Peyer's patch (tissue), 4 donors: ENCODE data around the gene PRPF38B. TPM values are rescaled to one million over a fixed set of nuclear protein-coding genes. Genes with fewer than 3 reads are reported as not detected.
"Not testable (repeated sequence)": the region's sequence is repeated elsewhere in the genome, so short reads cannot be mapped to it uniquely, and the experiment has no call there.

Source experiments
- DNase-seq, 3 donors: peaks; one replicate each; pipeline ENCODE4 v3.0.0-alpha.2; 2017 to 2019
- H3K27ac ChIP-seq, 4 donors: fragments of 200-600 bp; sonication (generic); one replicate each; pipeline ENCODE4 v1.5.1; 2016 to 2019
- H3K27me3 ChIP-seq, 2 donors: fragments of 200-600 bp; sonication (generic); one replicate each; pipeline ENCODE4 v1.5.1; 2019
- H3K36me3 ChIP-seq, 3 donors: fragments of 200-600 bp; sonication (generic); one replicate each; pipeline ENCODE4 v1.5.1; 2016 to 2019
- H3K4me1 ChIP-seq, 4 donors: fragments of 200-600 bp; sonication (generic); one replicate each; pipeline ENCODE4 v1.5.1; 2016 to 2019
- H3K4me3 ChIP-seq, 4 donors: fragments of 200-600 bp; sonication (generic); 1 replicate in 3 of 4; 2 replicates in 1 of 4; pipeline ENCODE4 v1.5.1; 2016 to 2019; ENCODE audit warnings: mild to moderate bottlenecking in 1 of 4
- H3K9me3 ChIP-seq, 4 donors: fragments of 200-600 bp; sonication (generic); one replicate each; pipeline ENCODE4 v1.5.1; 2016 to 2019; ENCODE audit warnings: mild to moderate bottlenecking in 1 of 4
- CTCF ChIP-seq, 6 experiments: fragments of 450-650 bp in 4 of 6; fragments of 200-600 bp in 2 of 6; sonication (generic) in 1 of 6; IDR thresholded peaks; one replicate each; pipeline ENCODE4 v1.5.1; 2017 to 2019; ENCODE audit warnings: antibody characterized with exemption in 6 of 6, mild to moderate bottlenecking in 3 of 6, moderate library complexity in 1 of 6
- POLR2A ChIP-seq, 2 donors: fragments of 450-650 bp; IDR thresholded peaks; one replicate each; pipeline ENCODE4 v1.5.1; 2017; ENCODE audit warnings: antibody characterized with exemption in 2 of 2, mild to moderate bottlenecking in 2 of 2, moderate library complexity in 2 of 2
- total RNA-seq, 4 donors: library from RNA; depleted of rRNA; stranded (reverse); fragments of >200 nt; gene quantifications; one replicate each; pipeline ENCODE4 v1.1.0, GENCODE V29; 2016

The PRPF38B gene
- total RNA-seq, 4 donors from 2014 or later, result 42.1 to 54.2 (median 45.6) TPM

- H3K36me3 ChIP-seq, result peaks cover 0 to 57% (median 0%) of the 10 kb centered on the region in 3 donors
- no peak for DNase-seq
- peak overlapping the region in 1 of 4 donors; percentile 21 for H3K27ac ChIP-seq
Measured at GRCh38 chr1:108699375-108700332, 7.5 kb downstream of the PRPF38B start.

DNA sequence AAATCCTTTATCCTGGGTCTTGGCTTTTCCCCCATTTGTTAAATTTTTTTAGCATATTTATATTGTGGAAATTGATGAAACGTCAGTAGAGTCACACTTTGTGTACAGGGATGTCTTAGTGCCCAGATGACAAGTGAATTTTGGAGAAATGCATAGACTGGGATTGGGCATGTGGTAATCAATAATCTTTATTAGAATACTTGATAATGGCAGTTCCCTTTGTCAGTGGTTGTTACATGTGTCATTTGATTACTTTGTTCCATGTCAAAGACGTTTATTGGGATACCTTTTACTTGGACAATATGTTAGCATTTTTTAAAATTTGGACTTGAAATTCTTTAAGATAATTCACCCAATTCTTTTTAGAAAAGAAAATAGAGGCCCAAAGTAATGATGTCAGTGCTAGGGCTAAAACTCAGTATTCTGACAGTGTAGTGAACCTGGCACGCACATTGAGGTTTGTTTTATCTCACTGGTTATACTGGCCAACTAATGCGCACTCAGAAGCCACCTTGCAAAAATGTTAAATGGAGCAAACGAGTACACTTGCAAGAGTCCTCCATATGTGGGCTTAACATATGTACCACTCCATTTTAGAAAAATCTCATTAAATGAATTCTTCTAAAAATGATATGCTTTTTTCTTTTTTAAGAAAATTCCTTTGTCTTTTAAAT is 9.2 kb downstream of the PRPF38B start:
- no peak for DNase-seq
- Histone ChIP-seq H3K27ac (no peak overlapping the region), H3K4me1 (peaks cover 0 to 20% (median 0%) of the 10 kb centered on the region in 4 donors), H3K36me3 (peaks cover 0 to 48% (median 0%) of the 10 kb centered on the region in 3 donors), H3K4me3 (no peak overlapping the region), H3K9me3 (no peaks in the 10 kb centered on the region), H3K27me3 (no peaks in the 10 kb centered on the region)
- TF ChIP-seq CTCF (IDR thresholded peaks at IDR 0.05) (no peak), POLR2A (IDR thresholded peaks at IDR 0.05) (no peak)

More at GRCh38 chr1:108699375-108700332, 7.5 kb downstream of the PRPF38B start:
- H3K27me3 ChIP-seq, result no peaks in the 10 kb centered on the region
- TF ChIP-seq POLR2A (IDR thresholded peaks at IDR 0.05) (no peak), CTCF (IDR thresholded peaks at IDR 0.05) (no peak)
- no peaks in the 10 kb centered on the region for H3K9me3 ChIP-seq
- H3K4me3 ChIP-seq, result no peak overlapping the region
- H3K4me1 ChIP-seq, result peaks cover 0 to 27% (median 3%) of the 10 kb centered on the region in 4 donors

DNA sequence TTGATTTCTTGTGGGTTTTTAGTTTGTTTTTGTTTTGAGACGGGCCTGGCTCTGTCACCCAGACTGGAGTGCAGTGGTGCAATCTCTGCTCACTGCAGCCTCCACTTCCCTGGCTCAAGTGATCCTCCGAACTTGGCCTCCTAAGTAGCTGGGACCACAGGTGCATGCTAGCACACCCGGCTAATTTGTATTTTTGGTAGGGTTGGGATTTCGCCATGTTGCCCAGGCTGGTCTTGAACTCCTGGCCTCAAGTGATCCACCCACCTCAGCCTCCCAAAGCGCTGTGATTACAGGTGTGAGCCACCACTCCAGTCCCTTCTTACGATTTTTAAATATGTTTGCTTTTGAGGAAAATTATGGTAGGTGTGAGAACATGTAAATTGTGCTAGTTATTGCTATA is 10.0 kb downstream of the PRPF38B start:
- Histone ChIP-seq H3K4me1 (peaks cover 0 to 15% (median 0%) of the 10 kb centered on the region in 4 donors), H3K36me3 (peaks cover 0 to 40% (median 0%) of the 10 kb centered on the region in 3 donors)
- DNase-seq, H3K27ac ChIP-seq, H3K27me3 ChIP-seq, H3K9me3 ChIP-seq, H3K4me3 ChIP-seq: not testable (repeated sequence)

DNA sequence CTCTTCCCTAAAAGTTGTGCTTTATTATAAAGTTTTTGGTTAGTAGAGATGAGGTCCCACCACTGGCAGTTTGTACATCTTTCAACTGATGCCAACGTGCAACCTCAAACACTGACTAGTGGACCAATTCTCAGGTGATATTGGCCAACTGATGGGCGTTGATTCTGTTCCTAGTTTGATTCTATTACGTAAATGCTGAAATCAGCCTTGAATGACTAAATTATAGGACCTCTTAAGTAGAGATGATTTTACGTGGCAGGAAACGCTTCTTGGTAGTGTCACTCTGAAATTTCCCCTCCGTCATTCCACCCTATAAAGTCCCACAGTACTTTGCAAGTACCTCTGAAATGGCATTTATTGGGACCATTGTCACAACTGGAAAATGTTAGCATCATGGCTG is 11.8 kb downstream of the PRPF38B start:
- Histone ChIP-seq H3K27me3 (no peaks in the 10 kb centered on the region), H3K9me3 (no peaks in the 10 kb centered on the region), H3K4me1 (peaks cover 0 to 8% (median 0%) of the 10 kb centered on the region in 4 donors), H3K4me3 (no peak overlapping the region), H3K27ac (no peak overlapping the region), H3K36me3 (peaks cover 0 to 22% (median 0%) of the 10 kb centered on the region in 3 donors)
- no peak for TF ChIP-seq CTCF (IDR thresholded peaks at IDR 0.05)
- TF ChIP-seq POLR2A (IDR thresholded peaks at IDR 0.05), result no peak
- no peak for DNase-seq

DNA sequence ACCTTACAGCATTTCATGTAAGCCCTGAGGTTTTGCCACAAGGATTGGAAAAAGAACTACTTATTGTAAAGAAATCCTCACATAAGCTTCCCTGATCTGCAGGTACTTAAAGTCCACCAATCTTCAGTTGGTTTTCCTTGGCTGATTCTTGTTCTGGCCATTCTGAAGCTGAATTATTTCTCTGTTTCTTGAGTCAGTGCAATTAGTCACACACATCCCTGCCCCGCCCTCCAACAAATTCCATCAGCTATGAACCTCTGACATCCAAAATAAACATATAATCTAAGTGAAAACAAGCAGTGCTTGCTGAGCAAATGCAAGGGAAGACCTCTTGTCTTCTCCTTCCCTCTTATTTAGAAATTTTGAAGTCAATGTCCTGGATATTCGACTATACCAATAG is 12.4 kb downstream of the PRPF38B start:
- DNase-seq, result no peak
- H3K27me3 ChIP-seq, result no peaks in the 10 kb centered on the region
- no peaks in the 10 kb centered on the region for H3K9me3 ChIP-seq
- TF ChIP-seq POLR2A (IDR thresholded peaks at IDR 0.05), result no peak
- no peak for TF ChIP-seq CTCF (IDR thresholded peaks at IDR 0.05)
- no peak overlapping the region for H3K4me3 ChIP-seq
- peaks cover 0 to 16% (median 0%) of the 10 kb centered on the region in 3 donors for H3K36me3 ChIP-seq
- no peak overlapping the region for H3K27ac ChIP-seq
- peaks cover 0 to 8% (median 0%) of the 10 kb centered on the region in 4 donors for H3K4me1 ChIP-seq

GRCh38 chr1:108706643-108707042 is 14.5 kb downstream of the PRPF38B start:
- no peak for TF ChIP-seq CTCF (IDR thresholded peaks at IDR 0.05)
- DNase-seq, result no peak
- Histone ChIP-seq H3K27me3 (no peaks in the 10 kb centered on the region), H3K36me3 (peaks cover 0 to 4% (median 0%) of the 10 kb centered on the region in 3 donors), H3K4me3 (no peak overlapping the region), H3K4me1 (peaks cover 0 to 8% (median 0%) of the 10 kb centered on the region in 4 donors), H3K9me3 (no peaks in the 10 kb centered on the region), H3K27ac (no peak overlapping the region)
